ENCODE data around the gene TBL1Y.

DNA sequence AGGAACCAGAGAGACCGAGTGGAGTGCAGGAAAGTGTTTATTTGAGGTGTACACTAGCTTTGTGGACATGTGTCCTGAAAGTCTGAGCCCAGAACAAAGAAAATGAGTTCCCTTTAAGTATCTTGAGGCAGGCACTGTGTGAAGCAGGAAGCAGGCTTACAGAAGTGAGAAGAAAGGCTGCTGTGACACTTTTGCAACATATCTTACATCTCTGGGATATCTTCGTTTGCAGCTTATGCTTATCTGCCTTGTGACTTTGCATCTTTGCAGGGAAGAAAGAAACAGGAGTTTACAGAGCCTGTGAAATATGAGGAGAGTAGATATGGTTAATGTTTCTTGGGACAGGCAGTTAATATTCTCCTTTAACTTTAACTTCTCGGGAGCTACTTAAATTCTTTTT, 92.1 kb downstream of the TBL1Y start:
- no peak for TF ChIP-seq ZFP3 (CRISPR knock-in tag; IDR thresholded peaks at IDR 0.05)
- no peak for TF ChIP-seq ISL1 (CRISPR knock-in tag; IDR thresholded peaks at IDR 0.05)
- no peak for TF ChIP-seq OSR1 (CRISPR knock-in tag; IDR thresholded peaks at IDR 0.05)
- TF ChIP-seq, protein P1, sequence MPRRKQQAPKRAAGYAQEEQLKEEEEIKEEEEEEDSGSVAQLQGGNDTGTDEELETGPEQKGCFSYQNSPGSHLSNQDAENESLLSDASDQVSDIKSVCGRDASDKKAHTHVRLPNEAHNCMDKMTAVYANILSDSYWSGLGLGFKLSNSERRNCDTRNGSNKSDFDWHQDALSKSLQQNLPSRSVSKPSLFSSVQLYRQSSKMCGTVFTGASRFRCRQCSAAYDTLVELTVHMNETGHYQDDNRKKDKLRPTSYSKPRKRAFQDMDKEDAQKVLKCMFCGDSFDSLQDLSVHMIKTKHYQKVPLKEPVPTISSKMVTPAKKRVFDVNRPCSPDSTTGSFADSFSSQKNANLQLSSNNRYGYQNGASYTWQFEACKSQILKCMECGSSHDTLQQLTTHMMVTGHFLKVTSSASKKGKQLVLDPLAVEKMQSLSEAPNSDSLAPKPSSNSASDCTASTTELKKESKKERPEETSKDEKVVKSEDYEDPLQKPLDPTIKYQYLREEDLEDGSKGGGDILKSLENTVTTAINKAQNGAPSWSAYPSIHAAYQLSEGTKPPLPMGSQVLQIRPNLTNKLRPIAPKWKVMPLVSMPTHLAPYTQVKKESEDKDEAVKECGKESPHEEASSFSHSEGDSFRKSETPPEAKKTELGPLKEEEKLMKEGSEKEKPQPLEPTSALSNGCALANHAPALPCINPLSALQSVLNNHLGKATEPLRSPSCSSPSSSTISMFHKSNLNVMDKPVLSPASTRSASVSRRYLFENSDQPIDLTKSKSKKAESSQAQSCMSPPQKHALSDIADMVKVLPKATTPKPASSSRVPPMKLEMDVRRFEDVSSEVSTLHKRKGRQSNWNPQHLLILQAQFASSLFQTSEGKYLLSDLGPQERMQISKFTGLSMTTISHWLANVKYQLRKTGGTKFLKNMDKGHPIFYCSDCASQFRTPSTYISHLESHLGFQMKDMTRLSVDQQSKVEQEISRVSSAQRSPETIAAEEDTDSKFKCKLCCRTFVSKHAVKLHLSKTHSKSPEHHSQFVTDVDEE (CRISPR knock-in tag; IDR thresholded peaks at IDR 0.05) = no peak
- no peak for TF ChIP-seq ARNTL (CRISPR knock-in tag; IDR thresholded peaks at IDR 0.05; ENCODE audit: borderline replicate concordance, low read depth)
- TF ChIP-seq, protein P2, sequence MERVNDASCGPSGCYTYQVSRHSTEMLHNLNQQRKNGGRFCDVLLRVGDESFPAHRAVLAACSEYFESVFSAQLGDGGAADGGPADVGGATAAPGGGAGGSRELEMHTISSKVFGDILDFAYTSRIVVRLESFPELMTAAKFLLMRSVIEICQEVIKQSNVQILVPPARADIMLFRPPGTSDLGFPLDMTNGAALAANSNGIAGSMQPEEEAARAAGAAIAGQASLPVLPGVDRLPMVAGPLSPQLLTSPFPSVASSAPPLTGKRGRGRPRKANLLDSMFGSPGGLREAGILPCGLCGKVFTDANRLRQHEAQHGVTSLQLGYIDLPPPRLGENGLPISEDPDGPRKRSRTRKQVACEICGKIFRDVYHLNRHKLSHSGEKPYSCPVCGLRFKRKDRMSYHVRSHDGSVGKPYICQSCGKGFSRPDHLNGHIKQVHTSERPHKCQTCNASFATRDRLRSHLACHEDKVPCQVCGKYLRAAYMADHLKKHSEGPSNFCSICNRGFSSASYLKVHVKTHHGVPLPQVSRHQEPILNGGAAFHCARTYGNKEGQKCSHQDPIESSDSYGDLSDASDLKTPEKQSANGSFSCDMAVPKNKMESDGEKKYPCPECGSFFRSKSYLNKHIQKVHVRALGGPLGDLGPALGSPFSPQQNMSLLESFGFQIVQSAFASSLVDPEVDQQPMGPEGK (CRISPR knock-in tag; IDR thresholded peaks at IDR 0.05; ENCODE audit: borderline replicate concordance) = no peak
- TF ChIP-seq ZFP30 (CRISPR knock-in tag; IDR thresholded peaks at IDR 0.05) = no peak
- no peak for TF ChIP-seq ESRRG (CRISPR knock-in tag; IDR thresholded peaks at IDR 0.05)
